Ascending aorta (tissue), 2 donors: Measurements from ENCODE around the gene LST1. TPM values are rescaled to one million over a fixed set of nuclear protein-coding genes. Genes with fewer than 3 reads are reported as not detected.

Source experiments
- DNase-seq, 2 donors: peaks; one replicate each; pipeline ENCODE4 v3.0.0-alpha.2; 2019; ENCODE audit warnings: low spot score in 2 of 2
- H3K27ac ChIP-seq, 2 donors: fragments of 200-600 bp; sonication (generic); one replicate each; pipeline ENCODE4 v1.5.1; 2016 to 2017; ENCODE audit warnings: mild to moderate bottlenecking in 1 of 2
- H3K27me3 ChIP-seq: fragments of 200-600 bp; sonication (generic); one replicate; pipeline ENCODE4 v1.5.1; 2017
- H3K36me3 ChIP-seq, 2 donors: fragments of 200-600 bp; sonication (generic); one replicate each; pipeline ENCODE4 v1.5.1; 2016
- H3K4me1 ChIP-seq, 2 donors: fragments of 200-600 bp; sonication (generic); one replicate each; pipeline ENCODE4 v1.5.1; 2016 to 2017; ENCODE audit warnings: mild to moderate bottlenecking in 1 of 2
- H3K4me3 ChIP-seq, 2 donors: fragments of 200-600 bp; sonication (generic); one replicate each; pipeline ENCODE4 v1.5.1; 2016 to 2017; ENCODE audit warnings: mild to moderate bottlenecking in 1 of 2
- H3K9me3 ChIP-seq, 2 donors: fragments of 200-600 bp; sonication (generic); one replicate each; pipeline ENCODE4 v1.5.1; 2016
- intact Hi-C: fragments of 100-400 bp; cut with DNase I; formaldehyde crosslinking; loops from one replicate; pipeline ENCODE4 v1.15.1; 2023
- total RNA-seq: library from RNA; depleted of rRNA; stranded (reverse); fragments of >200 nt; gene quantifications from one replicate; pipeline ENCODE4 v1.1.0, GENCODE V29; 2016
- TF ChIP-seq, protein P1 (sequence below), 3 experiments: fragments of 200-600 bp in 2 of 3; fragments of 450-650 bp in 1 of 3; sonication (generic) in 2 of 3; IDR thresholded peaks; one replicate each; pipeline ENCODE4 v1.5.1; 2016 to 2019; ENCODE audit warnings: antibody characterized with exemption in 3 of 3, mild to moderate bottlenecking in 1 of 3, moderate library complexity in 1 of 3

LST1 gene
- total RNA-seq, 1 donor from 2014 or later = 21.4 TPM

DNA sequence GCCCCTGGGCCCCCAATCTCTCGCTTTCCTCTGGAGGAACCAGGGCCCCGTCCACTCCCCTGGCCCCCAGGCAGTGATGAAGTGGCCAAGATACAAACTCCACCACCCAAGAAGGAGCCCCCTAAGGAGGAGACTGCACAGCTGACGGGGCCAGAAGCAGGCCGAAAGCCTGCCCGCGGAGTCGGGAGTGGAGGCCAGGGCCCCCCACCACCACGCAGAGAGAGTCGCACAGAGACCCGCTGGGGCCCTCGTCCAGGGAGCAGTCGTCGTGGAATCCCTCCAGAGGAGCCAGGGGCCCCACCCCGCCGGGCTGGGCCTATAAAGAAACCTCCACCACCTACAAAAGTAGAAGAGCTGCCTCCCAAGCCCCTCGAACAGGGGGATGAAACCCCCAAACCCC, 45.1 kb downstream of the LST1 start:
- no peak overlapping the region for H3K27ac ChIP-seq
- intact Hi-C loops = no loop called here
- no peaks in the 10 kb centered on the region for H3K4me1 ChIP-seq
- DNase-seq = no peak
- H3K9me3 ChIP-seq = no peaks in the 10 kb centered on the region
- no peak overlapping the region for H3K4me3 ChIP-seq
- TF ChIP-seq, protein P1, sequence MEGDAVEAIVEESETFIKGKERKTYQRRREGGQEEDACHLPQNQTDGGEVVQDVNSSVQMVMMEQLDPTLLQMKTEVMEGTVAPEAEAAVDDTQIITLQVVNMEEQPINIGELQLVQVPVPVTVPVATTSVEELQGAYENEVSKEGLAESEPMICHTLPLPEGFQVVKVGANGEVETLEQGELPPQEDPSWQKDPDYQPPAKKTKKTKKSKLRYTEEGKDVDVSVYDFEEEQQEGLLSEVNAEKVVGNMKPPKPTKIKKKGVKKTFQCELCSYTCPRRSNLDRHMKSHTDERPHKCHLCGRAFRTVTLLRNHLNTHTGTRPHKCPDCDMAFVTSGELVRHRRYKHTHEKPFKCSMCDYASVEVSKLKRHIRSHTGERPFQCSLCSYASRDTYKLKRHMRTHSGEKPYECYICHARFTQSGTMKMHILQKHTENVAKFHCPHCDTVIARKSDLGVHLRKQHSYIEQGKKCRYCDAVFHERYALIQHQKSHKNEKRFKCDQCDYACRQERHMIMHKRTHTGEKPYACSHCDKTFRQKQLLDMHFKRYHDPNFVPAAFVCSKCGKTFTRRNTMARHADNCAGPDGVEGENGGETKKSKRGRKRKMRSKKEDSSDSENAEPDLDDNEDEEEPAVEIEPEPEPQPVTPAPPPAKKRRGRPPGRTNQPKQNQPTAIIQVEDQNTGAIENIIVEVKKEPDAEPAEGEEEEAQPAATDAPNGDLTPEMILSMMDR (IDR thresholded peaks at IDR 0.05) = no peak
- H3K27me3 ChIP-seq = no peaks in the 10 kb centered on the region
- peaks cover 97 to 100% of the 10 kb centered on the region in 2 donors for H3K36me3 ChIP-seq

DNA sequence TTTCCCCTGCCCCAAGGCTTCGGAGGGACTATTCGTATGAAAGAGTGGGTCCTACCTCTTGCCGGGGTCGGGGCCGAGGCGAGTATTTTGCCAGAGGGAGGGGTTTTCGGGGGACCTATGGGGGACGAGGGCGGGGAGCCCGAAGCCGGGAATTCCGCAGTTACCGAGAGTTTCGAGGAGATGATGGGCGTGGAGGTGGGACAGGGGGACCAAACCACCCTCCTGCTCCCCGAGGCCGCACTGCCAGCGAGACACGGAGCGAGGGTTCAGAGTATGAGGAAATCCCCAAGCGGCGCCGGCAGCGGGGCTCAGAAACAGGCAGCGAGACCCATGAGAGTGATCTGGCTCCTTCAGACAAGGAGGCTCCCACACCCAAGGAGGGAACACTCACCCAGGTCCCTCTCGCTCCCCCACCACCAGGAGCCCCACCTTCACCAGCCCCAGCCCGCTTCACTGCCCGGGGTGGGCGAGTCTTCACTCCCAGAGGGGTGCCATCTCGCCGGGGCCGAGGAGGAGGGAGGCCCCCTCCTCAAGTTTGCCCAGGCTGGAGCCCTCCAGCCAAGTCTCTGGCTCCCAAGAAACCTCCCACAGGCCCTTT, 45.7 kb downstream of the LST1 start:
- Histone ChIP-seq H3K36me3 (peaks cover 97 to 100% of the 10 kb centered on the region in 2 donors), H3K4me3 (no peak overlapping the region), H3K27me3 (no peaks in the 10 kb centered on the region), H3K4me1 (no peaks in the 10 kb centered on the region), H3K27ac (no peak overlapping the region), H3K9me3 (no peaks in the 10 kb centered on the region)
- intact Hi-C loops = no loop called here
- TF ChIP-seq, protein P1 (IDR thresholded peaks at IDR 0.05) = no peak
- DNase-seq = no peak

- TF ChIP-seq, protein P1 (IDR thresholded peaks at IDR 0.05) = no peak
- Histone ChIP-seq H3K36me3 (peaks cover 97 to 100% of the 10 kb centered on the region in 2 donors), H3K4me3 (no peak overlapping the region), H3K9me3 (no peaks in the 10 kb centered on the region), H3K4me1 (no peaks in the 10 kb centered on the region), H3K27ac (no peak overlapping the region), H3K27me3 (no peaks in the 10 kb centered on the region)
- no peak for DNase-seq
- intact Hi-C loops = no loop called here
Measured at GRCh38 chr6:31632279-31632946, 46.3 kb downstream of the LST1 start.

DNA sequence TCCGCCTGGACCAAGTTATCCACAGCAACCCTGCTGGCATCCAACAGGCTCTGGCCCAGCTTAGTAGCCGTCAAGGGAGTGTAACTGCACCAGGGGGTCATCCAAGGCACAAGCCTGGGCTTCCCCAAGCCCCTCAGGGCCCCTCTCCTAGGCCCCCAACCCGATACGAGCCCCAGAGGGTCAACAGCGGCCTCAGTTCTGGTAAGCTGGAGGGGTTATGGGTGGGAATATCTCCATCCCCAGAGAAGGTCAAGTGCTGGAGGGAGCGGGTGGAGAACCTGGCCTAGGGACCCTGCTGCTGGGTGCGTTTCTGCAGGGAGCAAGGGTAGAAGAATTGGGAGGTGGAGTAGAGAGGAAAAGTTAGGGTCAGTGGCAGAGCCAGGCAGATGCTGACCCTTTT, 47.4 kb downstream of the LST1 start:
- intact Hi-C loops = no loop called here
- H3K9me3 ChIP-seq = no peaks in the 10 kb centered on the region
- no peak overlapping the region for H3K27ac ChIP-seq
- TF ChIP-seq, protein P1 (IDR thresholded peaks at IDR 0.05) = no peak
- H3K4me3 ChIP-seq = no peak overlapping the region
- DNase-seq = no peak
- no peaks in the 10 kb centered on the region for H3K4me1 ChIP-seq
- H3K27me3 ChIP-seq = no peaks in the 10 kb centered on the region
- peaks cover 94 to 99% of the 10 kb centered on the region in 2 donors for H3K36me3 ChIP-seq

- no peak for DNase-seq
- Histone ChIP-seq H3K36me3 (peaks cover 90 to 99% of the 10 kb centered on the region in 2 donors), H3K27ac (no peak overlapping the region), H3K4me3 (no peak overlapping the region), H3K4me1 (no peaks in the 10 kb centered on the region), H3K27me3 (no peaks in the 10 kb centered on the region), H3K9me3 (no peaks in the 10 kb centered on the region)
- intact Hi-C loops = no loop called here
- TF ChIP-seq, protein P1 (IDR thresholded peaks at IDR 0.05) = no peak
Measured at GRCh38 chr6:31634131-31634530, 48.1 kb downstream of the LST1 start.
